Gastroesophageal sphincter (tissue), 4 donors: ENCODE data around the gene PXYLP1. TPM values are rescaled to one million over a fixed set of nuclear protein-coding genes. Genes with fewer than 3 reads are reported as not detected.
"Not testable (repeated sequence)": the region's sequence is repeated elsewhere in the genome, so short reads cannot be mapped to it uniquely, and the experiment has no call there.

ENCODE experiments used
- ATAC-seq: fragments of 150-250 bp; one replicate; pipeline ENCODE4 v1.9.1; 2016; ENCODE audit warnings: mild to moderate bottlenecking, moderate library complexity
- H3K27ac ChIP-seq, 4 donors: fragments of 200-600 bp; sonication (generic) in 3 of 4; 1 replicate in 3 of 4; 2 replicates in 1 of 4; pipeline ENCODE4 v1.5.1; 2016 to 2019
- H3K27me3 ChIP-seq: fragments of 200-600 bp; sonication (generic); one replicate; pipeline ENCODE4 v1.5.1; 2019
- H3K36me3 ChIP-seq, 2 donors: fragments of 200-600 bp; sonication (generic); one replicate each; pipeline ENCODE4 v1.5.1; 2019; ENCODE audit warnings: control low read depth in 1 of 2
- H3K4me1 ChIP-seq, 3 donors: fragments of 200-600 bp; sonication (generic); 1 replicate in 2 of 3; 2 replicates in 1 of 3; pipeline ENCODE4 v1.5.1; 2016 to 2019; ENCODE audit warnings: control low read depth in 2 of 3
- H3K4me3 ChIP-seq, 2 donors: fragments of 200-600 bp; sonication (generic); one replicate each; pipeline ENCODE4 v1.5.1; 2019; ENCODE audit warnings: mild to moderate bottlenecking in 1 of 2, moderate library complexity in 1 of 2
- H3K9me3 ChIP-seq, 3 donors: fragments of 200-600 bp; sonication (generic); one replicate each; pipeline ENCODE4 v1.5.1; 2017 to 2019; ENCODE audit warnings: control low read depth in 2 of 3
- CTCF ChIP-seq, 4 experiments: fragments of 200-600 bp in 2 of 4; fragments of 450-650 bp in 2 of 4; sonication (generic) in 1 of 4; IDR thresholded peaks; one replicate each; pipeline ENCODE4 v1.5.1; 2017 to 2019; ENCODE audit warnings: antibody characterized with exemption in 4 of 4, mild to moderate bottlenecking in 2 of 4, moderate library complexity in 2 of 4
- EP300 ChIP-seq: sonication (generic); formaldehyde crosslinking; IDR thresholded peaks from one replicate; pipeline ENCODE4 v1.6.1; 2017; ENCODE audit warnings: antibody characterized with exemption, mild to moderate bottlenecking
- POLR2A ChIP-seq, 2 donors: fragments of 450-650 bp; IDR thresholded peaks; one replicate each; pipeline ENCODE4 v1.6.1; 2017; ENCODE audit warnings: antibody characterized with exemption in 2 of 2, mild to moderate bottlenecking in 2 of 2, moderate library complexity in 1 of 2
- POLR2AphosphoS5 ChIP-seq: sonication (generic); formaldehyde crosslinking; IDR thresholded peaks from one replicate; pipeline ENCODE4 v1.6.1; 2017; ENCODE audit warnings: antibody characterized with exemption
- WGBS, 2 donors: methylation state at CpG; one replicate each; pipeline ENCODE4 v1.1.5; 2018; ENCODE audit warnings: low coverage in 1 of 2; 5-methylcytosine and 5-hydroxymethylcytosine counted together
- total RNA-seq, 4 donors: library from RNA; depleted of rRNA; stranded (reverse); fragments of >200 nt; gene quantifications; one replicate each; pipeline ENCODE4 v1.1.0, GENCODE V29; 2016

PXYLP1 gene
- total RNA-seq, 4 donors from 2014 or later, result 6.5 to 16.9 (median 10.0) TPM

- H3K4me3 ChIP-seq, result no peak overlapping the region
- TF ChIP-seq CTCF (IDR thresholded peaks at IDR 0.05), result no peak
- no peak for TF ChIP-seq POLR2A (IDR thresholded peaks at IDR 0.05)
- no peak for TF ChIP-seq EP300
- no peak for TF ChIP-seq POLR2AphosphoS5
- WGBS, 2 donors, result 79 to 89% methylated on average over 3 to 4 of the region's 4 CpGs
- H3K36me3 ChIP-seq, result no peaks in the 10 kb centered on the region
- no peaks in the 10 kb centered on the region for H3K9me3 ChIP-seq
- no peaks in the 10 kb centered on the region for H3K4me1 ChIP-seq
- no peaks in the 10 kb centered on the region for H3K27me3 ChIP-seq
- no peak for ATAC-seq
- H3K27ac ChIP-seq, result no peak overlapping the region
Measured at GRCh38 chr3:141204343-141204742, 27.3 kb upstream of the PXYLP1 start.

GRCh38 chr3:141211306-141211705 lies 20.3 kb upstream of the PXYLP1 start:
- not testable (repeated sequence) for H3K9me3 ChIP-seq, H3K4me3 ChIP-seq, H3K36me3 ChIP-seq, H3K27me3 ChIP-seq, ATAC-seq, H3K4me1 ChIP-seq, H3K27ac ChIP-seq
- WGBS, 2 donors, result 71 to 80% methylated on average over 1 of the region's 1 CpG

GRCh38 chr3:141212101-141212500 lies 19.5 kb upstream of the PXYLP1 start:
- no peak for ATAC-seq
- no peaks in the 10 kb centered on the region for H3K36me3 ChIP-seq

GRCh38 chr3:141212555-141212954 lies 19.1 kb upstream of the PXYLP1 start:
- Histone ChIP-seq H3K27ac (no peak overlapping the region), H3K36me3 (no peaks in the 10 kb centered on the region), H3K4me3 (no peak overlapping the region), H3K27me3 (no peaks in the 10 kb centered on the region), H3K9me3 (peaks cover 0 to 6% (median 0%) of the 10 kb centered on the region in 3 donors), H3K4me1 (no peaks in the 10 kb centered on the region)
- TF ChIP-seq CTCF (IDR thresholded peaks at IDR 0.05), result no peak
- no peak for TF ChIP-seq POLR2AphosphoS5
- no peak for TF ChIP-seq EP300
- TF ChIP-seq POLR2A (IDR thresholded peaks at IDR 0.05), result no peak
- ATAC-seq, result no peak

More at GRCh38 chr3:141212101-141212500, 19.5 kb upstream of the PXYLP1 start:
- H3K27ac ChIP-seq, result no peak overlapping the region
- no peak overlapping the region for H3K4me3 ChIP-seq
- WGBS, 2 donors, result 100% methylated on average over 2 of the region's 2 CpGs; no CpG with 5 or more reads in 1 of the 2 donors
- TF ChIP-seq POLR2AphosphoS5 (no peak), EP300 (no peak), CTCF (IDR thresholded peaks at IDR 0.05) (no peak), POLR2A (IDR thresholded peaks at IDR 0.05) (no peak)
- no peaks in the 10 kb centered on the region for H3K4me1 ChIP-seq
- peaks cover 0 to 6% (median 0%) of the 10 kb centered on the region in 3 donors for H3K9me3 ChIP-seq
- no peaks in the 10 kb centered on the region for H3K27me3 ChIP-seq

- Histone ChIP-seq H3K4me1 (no peaks in the 10 kb centered on the region), H3K9me3 (peaks cover 0 to 6% (median 0%) of the 10 kb centered on the region in 3 donors), H3K36me3 (no peaks in the 10 kb centered on the region), H3K27ac (no peak overlapping the region), H3K27me3 (no peaks in the 10 kb centered on the region), H3K4me3 (no peak overlapping the region)
- TF ChIP-seq POLR2A (IDR thresholded peaks at IDR 0.05) (no peak), CTCF (IDR thresholded peaks at IDR 0.05) (no peak), POLR2AphosphoS5 (no peak), EP300 (no peak)
- ATAC-seq, result no peak
- WGBS, 2 donors, result 65 to 78% methylated on average over 2 of the region's 2 CpGs
Measured at GRCh38 chr3:141216975-141217374, 14.7 kb upstream of the PXYLP1 start.
